C4-2B (cell line): Measurements from ENCODE around the gene MAGI2.

Experiments
- H3K27ac ChIP-seq: fragments of 450-650 bp; 2 replicates; pipeline ENCODE4 v1.5.1; 2017
- ZFX ChIP-seq: fragments of 450-650 bp; IDR thresholded peaks from 2 replicates; pipeline ENCODE4 v1.6.1; 2017
- TF ChIP-seq, protein P1 (sequence below): fragments of 450-650 bp; conservative IDR thresholded peaks from 2 replicates; pipeline ENCODE4 v1.5.1; 2017; ENCODE audit warnings: mild to moderate bottlenecking

Gene MAGI2

DNA sequence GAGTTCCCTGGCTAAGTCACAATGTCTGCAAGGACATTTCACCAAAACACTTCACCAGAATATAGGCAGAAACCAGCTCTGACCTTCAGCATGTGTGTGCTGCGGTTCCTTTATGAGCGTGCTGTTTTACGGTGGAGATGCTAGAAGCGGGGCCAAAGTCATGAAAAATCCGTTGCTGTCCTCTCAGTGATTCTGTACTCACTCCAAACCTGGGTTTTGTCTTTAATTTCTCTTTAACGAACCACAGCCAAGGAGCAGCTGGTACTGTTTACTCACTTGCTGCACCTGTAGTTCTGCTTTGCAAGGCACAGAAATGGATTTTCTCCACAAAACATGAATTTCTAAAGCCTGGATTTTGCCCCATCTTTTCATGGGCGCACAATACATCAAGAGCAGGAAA lies 1015.0 kb downstream of the MAGI2 start:
- no peak for TF ChIP-seq ZFX
- TF ChIP-seq, protein P1, sequence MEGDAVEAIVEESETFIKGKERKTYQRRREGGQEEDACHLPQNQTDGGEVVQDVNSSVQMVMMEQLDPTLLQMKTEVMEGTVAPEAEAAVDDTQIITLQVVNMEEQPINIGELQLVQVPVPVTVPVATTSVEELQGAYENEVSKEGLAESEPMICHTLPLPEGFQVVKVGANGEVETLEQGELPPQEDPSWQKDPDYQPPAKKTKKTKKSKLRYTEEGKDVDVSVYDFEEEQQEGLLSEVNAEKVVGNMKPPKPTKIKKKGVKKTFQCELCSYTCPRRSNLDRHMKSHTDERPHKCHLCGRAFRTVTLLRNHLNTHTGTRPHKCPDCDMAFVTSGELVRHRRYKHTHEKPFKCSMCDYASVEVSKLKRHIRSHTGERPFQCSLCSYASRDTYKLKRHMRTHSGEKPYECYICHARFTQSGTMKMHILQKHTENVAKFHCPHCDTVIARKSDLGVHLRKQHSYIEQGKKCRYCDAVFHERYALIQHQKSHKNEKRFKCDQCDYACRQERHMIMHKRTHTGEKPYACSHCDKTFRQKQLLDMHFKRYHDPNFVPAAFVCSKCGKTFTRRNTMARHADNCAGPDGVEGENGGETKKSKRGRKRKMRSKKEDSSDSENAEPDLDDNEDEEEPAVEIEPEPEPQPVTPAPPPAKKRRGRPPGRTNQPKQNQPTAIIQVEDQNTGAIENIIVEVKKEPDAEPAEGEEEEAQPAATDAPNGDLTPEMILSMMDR: no peak
- no peak overlapping the region for H3K27ac ChIP-seq

DNA sequence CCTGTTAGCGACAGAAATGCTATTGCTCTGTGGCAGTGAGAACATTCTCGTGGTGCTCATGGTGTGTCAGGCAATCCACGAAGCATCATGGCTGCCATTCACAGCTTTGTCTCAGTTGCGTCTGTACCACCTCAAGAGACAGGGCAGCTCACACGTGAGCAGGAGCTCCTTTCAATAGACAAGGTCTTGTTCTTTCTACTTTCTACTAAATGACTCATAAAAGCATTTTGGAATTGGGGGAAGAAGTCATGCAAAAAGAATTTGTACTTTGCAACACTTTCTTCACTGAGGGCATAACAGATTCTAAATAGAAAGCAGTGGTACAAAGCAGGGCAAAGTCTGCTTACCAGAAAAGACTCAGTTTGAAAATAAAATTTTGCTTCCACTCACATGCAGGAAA lies 1016.3 kb downstream of the MAGI2 start:
- no peak overlapping the region for H3K27ac ChIP-seq
- no peak for TF ChIP-seq ZFX
- TF ChIP-seq, protein P1: no peak

DNA sequence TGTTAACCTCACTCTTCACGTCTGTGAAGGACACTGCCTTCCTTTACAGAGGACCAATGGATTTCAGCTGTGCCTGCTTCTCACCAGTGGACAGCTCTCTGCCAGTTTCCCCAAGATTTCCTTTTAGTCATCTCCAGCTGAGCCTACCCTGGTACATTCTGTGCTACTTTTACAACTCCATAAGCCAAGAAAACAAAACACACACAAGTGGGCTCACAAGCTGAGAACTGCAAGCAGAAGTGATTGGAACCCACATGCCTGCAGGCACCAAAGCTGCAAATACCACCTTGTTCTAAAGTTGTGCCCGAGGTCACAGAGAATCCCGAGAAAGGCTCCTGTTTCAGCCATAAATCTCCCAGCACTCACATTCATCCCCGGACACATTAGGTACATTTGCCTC lies 1018.1 kb downstream of the MAGI2 start:
- no peak for TF ChIP-seq ZFX
- TF ChIP-seq, protein P1: no peak
- no peak overlapping the region for H3K27ac ChIP-seq

DNA sequence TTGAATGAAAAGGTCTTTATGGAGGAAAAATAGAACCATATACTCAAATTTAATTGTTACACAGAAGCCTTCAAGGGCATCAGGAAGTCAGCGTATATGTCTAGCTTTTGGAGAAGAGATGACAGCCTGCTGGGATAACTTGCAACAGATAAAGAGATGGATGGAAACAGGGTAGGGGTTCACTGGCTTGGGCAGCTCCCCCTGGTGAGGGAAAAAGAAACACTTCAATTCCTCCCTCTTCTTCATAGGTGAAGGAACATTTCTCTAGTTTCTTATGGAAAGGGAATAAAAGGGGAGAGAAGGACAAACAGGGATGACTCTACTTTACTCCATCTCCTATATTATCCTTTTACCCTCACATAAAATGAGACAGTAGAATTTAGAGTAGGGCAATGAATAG lies 1019.2 kb downstream of the MAGI2 start:
- no peak for TF ChIP-seq ZFX
- TF ChIP-seq, protein P1: peak; percentile 29
- no peak overlapping the region for H3K27ac ChIP-seq

DNA sequence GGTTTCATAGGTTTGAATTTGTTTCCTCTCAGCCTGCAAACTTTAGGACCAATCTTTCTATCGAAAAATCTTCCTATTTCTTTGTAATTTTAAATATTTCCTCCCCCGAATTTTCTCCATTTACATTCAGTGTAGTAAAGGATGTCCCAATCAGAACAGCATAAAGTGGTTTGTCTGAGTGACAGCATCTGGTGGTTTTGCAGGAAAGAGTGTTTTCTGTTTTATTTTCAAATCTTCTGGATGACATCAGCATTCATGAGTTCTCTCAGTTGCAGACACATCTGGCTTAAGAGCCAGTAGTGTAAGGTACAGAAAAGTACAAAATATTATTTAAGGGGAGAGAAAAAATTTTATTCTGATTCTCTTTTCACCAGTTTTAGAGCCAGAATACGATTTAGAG lies 1020.0 kb downstream of the MAGI2 start:
- no peak for TF ChIP-seq ZFX
- TF ChIP-seq, protein P1: no peak
- no peak overlapping the region for H3K27ac ChIP-seq

- no peak for TF ChIP-seq ZFX
- TF ChIP-seq, protein P1: no peak
- no peak overlapping the region for H3K27ac ChIP-seq
Observed at GRCh38 chr7:78429878-78430277, 1023.6 kb downstream of the MAGI2 start.

GRCh38 chr7:78427209-78427608 lies 1026.3 kb downstream of the MAGI2 start:
- H3K27ac ChIP-seq: no peak overlapping the region
- TF ChIP-seq, protein P1: no peak
- TF ChIP-seq ZFX: no peak
